ENCODE data around the gene TTLL10.

TTLL10 gene

GRCh38 chr1:1128454-1129139 is 45.1 kb upstream of the TTLL10 start:
- no peak for FAIRE-seq
- TF ChIP-seq CTCF (IDR thresholded peaks at IDR 0.05; ENCODE audit: insufficient read depth, missing control alignments): no peak
- DNase-seq (ENCODE audit: insufficient read length, low spot score): no peak

- no peak for TF ChIP-seq CTCF (IDR thresholded peaks at IDR 0.05; ENCODE audit: insufficient read depth, missing control alignments)
- DNase-seq (ENCODE audit: insufficient read length, low spot score) (no peak), FAIRE-seq (no peak)
Observed at GRCh38 chr1:1129381-1129821, 44.3 kb upstream of the TTLL10 start.

GRCh38 chr1:1130206-1131120 is 43.2 kb upstream of the TTLL10 start:
- no peak for TF ChIP-seq CTCF (IDR thresholded peaks at IDR 0.05; ENCODE audit: insufficient read depth, missing control alignments)
- DNase-seq (ENCODE audit: insufficient read length, low spot score): no peak
- FAIRE-seq: no peak

GRCh38 chr1:1132042-1132950 is 41.4 kb upstream of the TTLL10 start:
- DNase-seq (ENCODE audit: insufficient read length, low spot score): no peak
- no peak for TF ChIP-seq CTCF (IDR thresholded peaks at IDR 0.05; ENCODE audit: insufficient read depth, missing control alignments)
- no peak for FAIRE-seq

- no peak for TF ChIP-seq CTCF (IDR thresholded peaks at IDR 0.05; ENCODE audit: insufficient read depth, missing control alignments)
- FAIRE-seq: no peak
Observed at GRCh38 chr1:1132956-1133750, 40.5 kb upstream of the TTLL10 start.

GRCh38 chr1:1134300-1134970 is 39.2 kb upstream of the TTLL10 start:
- FAIRE-seq (no peak), DNase-seq (ENCODE audit: insufficient read length, low spot score) (no peak)
- TF ChIP-seq CTCF (IDR thresholded peaks at IDR 0.05; ENCODE audit: insufficient read depth, missing control alignments): no peak

More at GRCh38 chr1:1132956-1133750, 40.5 kb upstream of the TTLL10 start:
- no peak for DNase-seq (ENCODE audit: insufficient read length, low spot score)

Data from D721Med (cell line).